Measurements from ENCODE around the gene CACNG4.

CACNG4 gene

GRCh38 chr17:67030641-67031040, 66.1 kb downstream of the CACNG4 start:
- H3K36me3 ChIP-seq (ENCODE audit: control insufficient read depth, insufficient read depth, low read length): no peaks in the 10 kb centered on the region
- no peak overlapping the region for H3K4me3 ChIP-seq (replicated peaks; ENCODE audit: low read depth, low read length)
- no peak for TF ChIP-seq CTCF (IDR thresholded peaks at IDR 0.05; ENCODE audit: insufficient read depth, low read length, poor library complexity, severe bottlenecking)
- H3K27me3 ChIP-seq (replicated peaks; ENCODE audit: control insufficient read depth, insufficient read depth, low read length): no peaks in the 10 kb centered on the region
- no peak for DNase-seq (ENCODE audit: extremely low read depth, insufficient read length)

GRCh38 chr17:67032382-67032781, 67.9 kb downstream of the CACNG4 start:
- Histone ChIP-seq H3K4me3 (replicated peaks; ENCODE audit: low read depth, low read length) (no peak overlapping the region), H3K36me3 (ENCODE audit: control insufficient read depth, insufficient read depth, low read length) (no peaks in the 10 kb centered on the region), H3K27me3 (replicated peaks; ENCODE audit: control insufficient read depth, insufficient read depth, low read length) (no peaks in the 10 kb centered on the region)
- no peak for DNase-seq (ENCODE audit: extremely low read depth, insufficient read length)
- no peak for TF ChIP-seq CTCF (IDR thresholded peaks at IDR 0.05; ENCODE audit: insufficient read depth, low read length, poor library complexity, severe bottlenecking)

GRCh38 chr17:67032985-67033384, 68.5 kb downstream of the CACNG4 start:
- no peak for DNase-seq (ENCODE audit: extremely low read depth, insufficient read length)
- Histone ChIP-seq H3K27me3 (replicated peaks; ENCODE audit: control insufficient read depth, insufficient read depth, low read length) (no peaks in the 10 kb centered on the region), H3K4me3 (replicated peaks; ENCODE audit: low read depth, low read length) (no peak overlapping the region), H3K36me3 (ENCODE audit: control insufficient read depth, insufficient read depth, low read length) (no peaks in the 10 kb centered on the region)
- no peak for TF ChIP-seq CTCF (IDR thresholded peaks at IDR 0.05; ENCODE audit: insufficient read depth, low read length, poor library complexity, severe bottlenecking)

GRCh38 chr17:67033613-67034012, 69.1 kb downstream of the CACNG4 start:
- Histone ChIP-seq H3K27me3 (replicated peaks; ENCODE audit: control insufficient read depth, insufficient read depth, low read length) (no peaks in the 10 kb centered on the region), H3K36me3 (ENCODE audit: control insufficient read depth, insufficient read depth, low read length) (no peaks in the 10 kb centered on the region), H3K4me3 (replicated peaks; ENCODE audit: low read depth, low read length) (no peak overlapping the region)
- DNase-seq (ENCODE audit: extremely low read depth, insufficient read length): no peak
- no peak for TF ChIP-seq CTCF (IDR thresholded peaks at IDR 0.05; ENCODE audit: insufficient read depth, low read length, poor library complexity, severe bottlenecking)

GRCh38 chr17:67035131-67036083, 70.9 kb downstream of the CACNG4 start:
- no peak overlapping the region for H3K4me3 ChIP-seq (replicated peaks; ENCODE audit: low read depth, low read length)
- no peaks in the 10 kb centered on the region for H3K27me3 ChIP-seq (replicated peaks; ENCODE audit: control insufficient read depth, insufficient read depth, low read length)
- no peaks in the 10 kb centered on the region for H3K36me3 ChIP-seq (ENCODE audit: control insufficient read depth, insufficient read depth, low read length)
- TF ChIP-seq CTCF (IDR thresholded peaks at IDR 0.05; ENCODE audit: insufficient read depth, low read length, poor library complexity, severe bottlenecking): no peak
- peak; percentile 69 for DNase-seq (ENCODE audit: extremely low read depth, insufficient read length)
